GM12878 (cell line): ENCODE measurements around the gene ABCC1. TPM values are rescaled to one million over a fixed set of nuclear protein-coding genes. Genes with fewer than 3 reads are reported as not detected.

Experiments used
- ATAC-seq: fragments of 200-7000 bp; cut with Tn5 transposase; 3 replicates; pipeline ENCODE4 v1.9.1; 2020; ENCODE audit warnings: mild to moderate bottlenecking, moderate library complexity
- BruUV-seq: library from RNA; stranded (reverse); fragments of 400-500 nt; replicated peaks from 2 replicates; lab custom pipeline; 2021; lab: Mats Ljungman, UMichigan
- CTCF ChIA-PET: fragments of 300-600 bp; sonication (Branson Sonifier 250); formaldehyde crosslinking; extraction: SDS; loops from one replicate; lab custom pipeline; 2021; ENCODE audit warnings: inconsistent platforms; lab: Yijun Ruan, JAX
- POLR2A ChIA-PET: fragments of 350-600 bp; formaldehyde crosslinking; extraction: SDS; loops from one replicate; lab custom pipeline; 2021; ENCODE audit warnings: inconsistent platforms; lab: Charles Lee
- RAD21 ChIA-PET: fragments of 300-600 bp; sonication (Branson Sonifier 250); formaldehyde crosslinking; loops from one replicate; lab custom pipeline; 2023; ENCODE audit warnings: antibody characterized with exemption; ENCODE audit not compliant: unreplicated experiment; lab: Charles Lee
- SMC1A ChIA-PET: fragments of 300-600 bp; sonication (Branson Sonifier 250); formaldehyde crosslinking; loops from one replicate; lab custom pipeline; 2023; ENCODE audit not compliant: unreplicated experiment, uncharacterized antibody; lab: Charles Lee
- DNase-seq: peaks from one replicate; pipeline ENCODE4 v3.0.0-alpha.2; 2011; ENCODE audit warnings: low read depth, low spot score
- FAIRE-seq: peaks from 3 replicates; lab custom pipeline; 2011; peaks lifted over from hg19 to GRCh38; lab: Jason Lieb, UNC
- H2AFZ ChIP-seq: 2 replicates; pipeline ENCODE4 v1.6.0; 2011; ENCODE audit warnings: low read depth, low read length, control low read depth; ENCODE audit not compliant: control insufficient read depth
- H3K27ac ChIP-seq: 2 replicates; pipeline ENCODE4 v1.5.1; 2011; ENCODE audit warnings: control low read depth; ENCODE audit not compliant: control insufficient read depth, insufficient read depth
- H3K27me3 ChIP-seq, 2 experiments: replicated peaks in 1 of 2; 2 replicates each; pipeline versions ENCODE4 v1.6.0 to v1.6.1; 2011; ENCODE audit warnings: low read length in 1 of 2; ENCODE audit not compliant: control insufficient read depth in 2 of 2, insufficient read depth in 2 of 2
- H3K36me3 ChIP-seq, 2 experiments: 2 replicates each; pipeline ENCODE4 v1.5.1; 2011; ENCODE audit warnings: low read length in 1 of 2; ENCODE audit not compliant: control insufficient read depth in 2 of 2, insufficient read depth in 2 of 2
- H3K4me1 ChIP-seq: 2 replicates; pipeline ENCODE4 v1.6.1; 2011; ENCODE audit warnings: mild to moderate bottlenecking, low read length, moderate library complexity, mixed read lengths; ENCODE audit not compliant: control insufficient read depth, insufficient read depth
- H3K4me2 ChIP-seq: 2 replicates; pipeline ENCODE4 v1.6.0; 2011; ENCODE audit warnings: control low read depth; ENCODE audit not compliant: control insufficient read depth, insufficient read depth
- H3K4me3 ChIP-seq: fragments of 200-600 bp; sonication (generic); 2 replicates; pipeline ENCODE4 v1.5.1; 2016
- H3K79me2 ChIP-seq: 2 replicates; pipeline ENCODE4 v1.6.0; 2011; ENCODE audit warnings: low read length; ENCODE audit not compliant: control insufficient read depth, insufficient read depth
- H3K9ac ChIP-seq: 2 replicates; pipeline ENCODE4 v1.8.0; 2011; ENCODE audit warnings: low read length, control low read depth, mixed read lengths; ENCODE audit not compliant: control insufficient read depth, insufficient read depth
- H3K9me3 ChIP-seq: replicated peaks from 3 replicates; pipeline ENCODE4 v1.5.1; 2011; ENCODE audit warnings: mild to moderate bottlenecking, low read length; ENCODE audit not compliant: control insufficient read depth, insufficient read depth
- H4K20me1 ChIP-seq: 2 replicates; pipeline ENCODE4 v1.6.0; 2011; ENCODE audit not compliant: control insufficient read depth, insufficient read depth
- BACH1 ChIP-seq: fragments of 450-650 bp; IDR thresholded peaks from 2 replicates; pipeline ENCODE4 v1.6.1; 2017; ENCODE audit warnings: mild to moderate bottlenecking, borderline replicate concordance
- FOXK2 ChIP-seq: fragments of 450-650 bp; IDR thresholded peaks from 2 replicates; pipeline ENCODE4 v1.6.1; 2017; ENCODE audit warnings: mild to moderate bottlenecking, moderate library complexity
- MEF2B ChIP-seq: fragments of 450-650 bp; IDR thresholded peaks from 2 replicates; pipeline ENCODE4 v1.6.1; 2018; ENCODE audit warnings: mild to moderate bottlenecking, moderate library complexity; ENCODE audit not compliant: partially characterized antibody, poor library complexity, severe bottlenecking
- NR2C2 ChIP-seq: IDR thresholded peaks from 2 replicates; pipeline ENCODE4 v1.6.1; 2011; ENCODE audit warnings: borderline replicate concordance, low read depth; ENCODE audit not compliant: control insufficient read depth, insufficient read length
- RAD21 ChIP-seq: IDR thresholded peaks from 2 replicates; pipeline ENCODE4 v1.6.1; 2011; ENCODE audit warnings: mild to moderate bottlenecking, low read depth, low read length, moderate library complexity; ENCODE audit not compliant: insufficient read depth
- SKIL ChIP-seq: fragments of 450-650 bp; IDR thresholded peaks from 2 replicates; pipeline ENCODE4 v1.6.1; 2017; ENCODE audit warnings: mild to moderate bottlenecking, low read depth, inconsistent platforms; ENCODE audit not compliant: poor library complexity, severe bottlenecking
- STAT3 ChIP-seq: IDR thresholded peaks from 2 replicates; pipeline ENCODE4 v1.6.1; 2011; ENCODE audit warnings: low read depth, low read length, improper control_type of control experiment
- WGBS: methylation state at CpG from one replicate; pipeline ENCODE4 v1.1.6; 2016; ENCODE audit warnings: low lambda C conversion rate; ENCODE audit not compliant: insufficient replicate concordance, insufficient coverage; ENCODE audit errors: missing lambda C conversion rate; 5-methylcytosine and 5-hydroxymethylcytosine counted together
- in situ Hi-C: fragments of 300-500 bp; cut with MboI; formaldehyde crosslinking; loops from 9 replicates; pipeline ENCODE4 v1.14.3; 2018; ENCODE audit warnings: mixed read lengths
- intact Hi-C: fragments of 100-400 bp; cut with micrococcal nuclease; formaldehyde crosslinking; loops from one replicate; pipeline ENCODE4 v1.14.2; 2022; ENCODE audit not compliant: unreplicated experiment
- polyA plus RNA-seq, 11 experiments: library from polyadenylated mRNA; depleted of rRNA in 4 of 11; unstranded in 6 of 11; stranded (reverse) in 5 of 11; fragments of >200 nt; fragmentation: Nextera tagmentation in 4 of 11; fragmentation: Illumina TruSeq in 1 of 11; extraction: Ambion mirVana in 4 of 11; extraction: Trizol in 1 of 11; gene quantifications; 1 replicate in 1 of 11; 2 replicates in 10 of 11; pipeline versions ENCODE4 v1.2.1 to v1.2.3, GENCODE V29; 2011 to 2016; ENCODE audit warnings: inconsistent platforms in 2 of 11, missing spikeins in 2 of 11, low read depth in 1 of 11
- total RNA-seq, 4 experiments: library from RNA; depleted of rRNA in 3 of 4; stranded (reverse); fragments of >200 nt in 3 of 4; fragmentation: Illumina TruSeq in 1 of 4; extraction: Trizol in 1 of 4; gene quantifications; 2 replicates each; pipeline versions ENCODE4 v1.2.1 to v1.2.3, GENCODE V29; 2013 to 2021

ABCC1 gene
- total and polyA plus RNA-seq, 10 of the 15 experiments (the other 5 are each of a cell fraction or from before 2014, with no cell fraction given), result 3.2 to 44.6 (median 14.5) TPM

DNA sequence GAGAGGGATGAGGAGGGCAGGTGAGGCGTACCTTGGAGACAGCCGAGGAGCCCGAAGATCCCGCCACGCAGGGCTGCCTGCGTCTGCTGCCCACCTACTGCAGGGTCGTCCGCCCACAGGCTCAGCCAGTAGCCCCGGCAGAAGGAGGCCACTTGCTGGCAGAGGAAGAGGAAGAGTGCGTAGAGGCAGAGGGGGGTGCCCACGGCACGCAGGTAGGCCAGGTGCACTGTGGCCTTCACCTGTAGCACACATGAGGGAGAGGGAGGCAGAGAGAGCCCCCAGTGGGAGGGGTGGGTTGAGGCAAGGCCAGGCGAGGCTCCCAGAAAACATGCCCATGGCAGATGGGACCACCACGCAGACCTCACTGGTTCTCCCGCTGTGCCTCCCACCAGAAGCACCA, 220.2 kb downstream of the ABCC1 start:
- BruUV-seq, result no TSS peak
- in situ Hi-C loops, result no loop called here
- H3K36me3 ChIP-seq, result no peaks in the 10 kb centered on the region
- ATAC-seq, result no peak
- intact Hi-C loops, result no loop called here
- no peaks in the 10 kb centered on the region for H3K9me3 ChIP-seq
- no peaks in the 10 kb centered on the region for H3K4me1 ChIP-seq
- SMC1A ChIA-PET, result no interaction called here
- H3K4me2 ChIP-seq, result no peak overlapping the region
- FAIRE-seq, result no peak
- no peak for DNase-seq
- CTCF ChIA-PET, result no interaction called here
- no peak overlapping the region for H3K27ac ChIP-seq
- H4K20me1 ChIP-seq, result no peaks in the 10 kb centered on the region
- no peaks in the 10 kb centered on the region for H3K27me3 ChIP-seq
- no peak overlapping the region for H3K4me3 ChIP-seq
- POLR2A ChIA-PET, result no interaction called here
- 40% methylated on average over 15 of the region's 15 CpGs for WGBS
- H2AFZ ChIP-seq, result no peak overlapping the region
- H3K9ac ChIP-seq, result no peak overlapping the region
- TF ChIP-seq BACH1, result no peak
- TF ChIP-seq RAD21, result no peak
- TF ChIP-seq NR2C2, result no peak
- TF ChIP-seq, all 136 proteins: peak for 0
- RAD21 ChIA-PET, result no interaction called here
- H3K79me2 ChIP-seq, result no peaks in the 10 kb centered on the region

DNA sequence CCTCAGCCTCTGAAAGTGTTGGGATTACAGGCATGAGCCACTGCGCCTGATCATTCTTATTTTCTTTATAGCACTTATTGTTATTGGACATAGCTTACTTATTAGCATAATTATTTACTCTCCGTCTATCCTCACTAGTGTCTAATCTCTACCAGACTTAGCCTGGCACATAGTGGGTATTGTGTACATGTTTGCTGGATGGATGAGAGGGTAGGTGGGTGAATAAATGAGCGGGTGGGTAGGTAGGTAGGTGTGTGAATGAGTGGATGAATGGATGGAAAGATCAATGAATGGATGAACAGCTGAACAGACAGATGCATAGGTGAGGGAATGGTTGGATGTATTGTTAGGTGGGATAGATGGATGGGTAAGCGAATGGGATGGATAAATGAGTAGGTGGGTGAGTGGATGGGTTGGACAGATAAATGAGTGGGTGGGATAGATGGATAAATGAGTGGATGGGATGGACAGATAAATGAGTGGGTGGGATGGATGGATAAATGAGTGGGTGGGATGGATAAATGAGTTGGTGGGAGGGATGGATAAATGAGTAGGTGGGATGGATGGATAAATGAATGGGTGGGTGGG, 222.0 kb downstream of the ABCC1 start:
- Histone ChIP-seq H3K9ac (no peak overlapping the region), H3K4me1 (no peaks in the 10 kb centered on the region), H3K9me3 (no peaks in the 10 kb centered on the region; the same call in 2 of the 3 replicates), H3K4me3 (no peak overlapping the region), H3K4me2 (no peak overlapping the region), H4K20me1 (no peaks in the 10 kb centered on the region), H3K27me3 (no peaks in the 10 kb centered on the region), H3K36me3 (no peaks in the 10 kb centered on the region), H3K27ac (no peak overlapping the region), H2AFZ (no peak overlapping the region), H3K79me2 (no peaks in the 10 kb centered on the region)
- FAIRE-seq (no peak), ATAC-seq (no peak), DNase-seq (no peak)
- intact Hi-C loops (no loop called here), in situ Hi-C loops (no loop called here)
- TF ChIP-seq FOXK2 (0 out of 2 replicates have a peak, but pooled peaks have one; percentile 26), STAT3 (no peak), SKIL (no peak), MEF2B (no peak)
- POLR2A ChIA-PET, result interaction anchor here (0.7 kb wide), 1 partner anchor 10 kb away, joined by 3 read pairs; no protein-coding TSS in a partner anchor
- 13% methylated on average over 4 of the region's 4 CpGs for WGBS
- RAD21 ChIA-PET, result interaction anchor here (0.5 kb wide), 1 partner anchor 295 kb away, joined by 3 read pairs; no protein-coding TSS in a partner anchor
- SMC1A ChIA-PET, result no interaction called here
- CTCF ChIA-PET, result interaction anchor here (1.1 to 1.3 kb wide), 2 partner anchors 9 to 15 kb away, joined by 3 read pairs; no protein-coding TSS in a partner anchor
- no TSS peak for BruUV-seq
